Suprapubic skin (tissue), 4 donors: Measurements from ENCODE around the gene ALOXE3.

ENCODE experiments used
- EP300 ChIP-seq: sonication (generic); formaldehyde crosslinking; IDR thresholded peaks from one replicate; pipeline ENCODE4 v1.6.1; 2017; ENCODE audit warnings: antibody characterized with exemption
- POLR2A ChIP-seq, 2 donors: fragments of 450-650 bp; IDR thresholded peaks; one replicate each; pipeline ENCODE4 v1.6.1; 2017; ENCODE audit warnings: antibody characterized with exemption in 2 of 2, mild to moderate bottlenecking in 2 of 2, moderate library complexity in 2 of 2
- POLR2AphosphoS5 ChIP-seq, 3 donors: sonication (generic); formaldehyde crosslinking; IDR thresholded peaks; one replicate each; pipeline ENCODE4 v1.6.1; 2017; ENCODE audit warnings: antibody characterized with exemption in 3 of 3
- TF ChIP-seq, protein P1 (sequence below), 2 donors: fragments of 200-600 bp in 1 of 2; fragments of 450-650 bp in 1 of 2; sonication (generic) in 1 of 2; IDR thresholded peaks; one replicate each; pipeline ENCODE4 v1.5.1; 2016 to 2019; ENCODE audit warnings: antibody characterized with exemption in 2 of 2, mild to moderate bottlenecking in 1 of 2, moderate library complexity in 1 of 2

DNA sequence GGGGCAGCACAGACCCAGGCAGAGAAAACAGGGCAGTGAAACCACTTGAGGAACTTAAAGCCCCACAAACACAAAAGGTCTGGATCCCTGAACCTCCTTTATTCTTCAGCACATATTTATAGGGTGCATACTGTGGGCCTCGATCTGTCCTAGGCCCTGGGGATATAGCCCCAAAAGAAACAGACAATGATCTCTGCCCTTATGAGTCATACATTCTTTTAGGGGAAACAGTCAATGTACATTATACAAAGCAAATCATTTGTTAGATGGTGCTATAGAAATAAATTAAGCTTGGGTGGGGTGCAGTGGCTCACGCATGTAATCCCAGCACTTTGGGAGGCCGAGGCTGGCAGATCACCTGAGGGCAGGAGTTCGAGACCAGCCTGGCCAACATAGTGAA, 15.6 kb upstream of the ALOXE3 start:
- TF ChIP-seq POLR2A (IDR thresholded peaks at IDR 0.05) (no peak), POLR2AphosphoS5 (IDR thresholded peaks at IDR 0.05) (no peak), EP300 (no peak)
- TF ChIP-seq, protein P1, sequence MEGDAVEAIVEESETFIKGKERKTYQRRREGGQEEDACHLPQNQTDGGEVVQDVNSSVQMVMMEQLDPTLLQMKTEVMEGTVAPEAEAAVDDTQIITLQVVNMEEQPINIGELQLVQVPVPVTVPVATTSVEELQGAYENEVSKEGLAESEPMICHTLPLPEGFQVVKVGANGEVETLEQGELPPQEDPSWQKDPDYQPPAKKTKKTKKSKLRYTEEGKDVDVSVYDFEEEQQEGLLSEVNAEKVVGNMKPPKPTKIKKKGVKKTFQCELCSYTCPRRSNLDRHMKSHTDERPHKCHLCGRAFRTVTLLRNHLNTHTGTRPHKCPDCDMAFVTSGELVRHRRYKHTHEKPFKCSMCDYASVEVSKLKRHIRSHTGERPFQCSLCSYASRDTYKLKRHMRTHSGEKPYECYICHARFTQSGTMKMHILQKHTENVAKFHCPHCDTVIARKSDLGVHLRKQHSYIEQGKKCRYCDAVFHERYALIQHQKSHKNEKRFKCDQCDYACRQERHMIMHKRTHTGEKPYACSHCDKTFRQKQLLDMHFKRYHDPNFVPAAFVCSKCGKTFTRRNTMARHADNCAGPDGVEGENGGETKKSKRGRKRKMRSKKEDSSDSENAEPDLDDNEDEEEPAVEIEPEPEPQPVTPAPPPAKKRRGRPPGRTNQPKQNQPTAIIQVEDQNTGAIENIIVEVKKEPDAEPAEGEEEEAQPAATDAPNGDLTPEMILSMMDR (IDR thresholded peaks at IDR 0.05): no peak
